IMR-90 (cell line): ENCODE measurements around the gene ZMYM2. TPM values are rescaled to one million over a fixed set of nuclear protein-coding genes. Genes with fewer than 3 reads are reported as not detected.

Source experiments
- ATAC-seq: fragments of 200-7000 bp; cut with Tn5 transposase; 2 replicates; pipeline ENCODE4 v1.9.1; 2020; ENCODE audit warnings: low read depth, mild to moderate bottlenecking, moderate library complexity
- BruUV-seq: library from RNA; stranded (reverse); fragments of 400-500 nt; replicated peaks from 2 replicates; lab custom pipeline; 2021; lab: Mats Ljungman, UMichigan
- CTCF ChIA-PET: fragments of 300-600 bp; formaldehyde crosslinking; extraction: SDS; loops from one replicate; lab custom pipeline; 2021; ENCODE audit warnings: antibody characterized with exemption; lab: Yijun Ruan, JAX
- POLR2A ChIA-PET: fragments of 300-600 bp; sonication (Branson Sonifier 250); formaldehyde crosslinking; loops from one replicate; lab custom pipeline; 2022; ENCODE audit warnings: antibody characterized with exemption; ENCODE audit not compliant: unreplicated experiment; lab: Charles Lee
- DNase-seq: peaks from one replicate; pipeline ENCODE4 v3.0.0; 2013
- H2AFZ ChIP-seq: replicated peaks from 2 replicates; pipeline ENCODE3; 2013; ENCODE audit warnings: low read length, mild to moderate bottlenecking; ENCODE audit not compliant: poor library complexity
- H2AK5ac ChIP-seq: 2 replicates; pipeline ENCODE4 v1.6.1; 2013; ENCODE audit warnings: low read depth, low read length, inconsistent platforms
- H2AK9ac ChIP-seq: replicated peaks from 2 replicates; pipeline ENCODE3; 2013; ENCODE audit warnings: mild to moderate bottlenecking, low read depth, low read length, moderate library complexity; ENCODE audit not compliant: poor library complexity
- H2BK120ac ChIP-seq: 2 replicates; pipeline ENCODE4 v1.6.1; 2013; ENCODE audit warnings: low read depth, low read length, inconsistent platforms
- H2BK15ac ChIP-seq: 3 replicates; pipeline ENCODE4 v1.6.1; 2013; ENCODE audit warnings: low read depth, low read length, inconsistent platforms
- H2BK20ac ChIP-seq: 2 replicates; pipeline ENCODE4 v1.6.1; 2013; ENCODE audit warnings: low read depth, mild to moderate bottlenecking, inconsistent platforms, low read length, moderate library complexity
- H2BK5ac ChIP-seq: 2 replicates; pipeline ENCODE4 v1.6.1; 2013; ENCODE audit warnings: mild to moderate bottlenecking, low read depth, low read length, inconsistent platforms; ENCODE audit not compliant: poor library complexity, severe bottlenecking
- H3K14ac ChIP-seq: replicated peaks from 2 replicates; pipeline ENCODE4 v1.6.1; 2013; ENCODE audit warnings: low read depth, low read length, inconsistent platforms
- H3K18ac ChIP-seq: 2 replicates; pipeline ENCODE4 v1.6.1; 2013; ENCODE audit warnings: low read depth, low read length, control low read depth
- H3K23ac ChIP-seq: 2 replicates; pipeline ENCODE4 v1.6.1; 2013; ENCODE audit warnings: low read depth, low read length, inconsistent platforms
- H3K27ac ChIP-seq: 2 replicates; pipeline ENCODE4 v1.5.1; 2013; ENCODE audit warnings: mild to moderate bottlenecking, control low read depth, low read length; ENCODE audit not compliant: insufficient read depth
- H3K27me3 ChIP-seq: 2 replicates; pipeline ENCODE4 v1.6.1; 2013; ENCODE audit warnings: low read length; ENCODE audit not compliant: control insufficient read depth, insufficient read depth
- H3K36me3 ChIP-seq: 2 replicates; pipeline ENCODE4 v1.6.1; 2013; ENCODE audit warnings: low read length, mixed read lengths; ENCODE audit not compliant: control insufficient read depth, insufficient read depth
- H3K4ac ChIP-seq: 2 replicates; pipeline ENCODE4 v1.6.1; 2013; ENCODE audit warnings: low read depth, low read length, inconsistent platforms
- H3K4me1 ChIP-seq: 2 replicates; pipeline ENCODE4 v1.6.1; 2013; ENCODE audit warnings: low read length, mixed read lengths; ENCODE audit not compliant: control insufficient read depth, insufficient read depth
- H3K4me2 ChIP-seq: 2 replicates; pipeline ENCODE4 v1.6.1; 2013; ENCODE audit warnings: low read depth, mild to moderate bottlenecking, control low read depth, low read length, moderate library complexity
- H3K4me3 ChIP-seq: 2 replicates; pipeline ENCODE4 v1.5.1; 2013; ENCODE audit warnings: low read depth, mild to moderate bottlenecking, control low read depth, low read length, moderate library complexity; ENCODE audit not compliant: insufficient read depth
- H3K56ac ChIP-seq: 2 replicates; pipeline ENCODE4 v1.6.1; 2013; ENCODE audit warnings: low read length, inconsistent platforms; ENCODE audit not compliant: insufficient read depth; ENCODE audit errors: extremely low read depth
- H3K79me1 ChIP-seq, 2 experiments: 2 replicates each; pipeline ENCODE4 v1.6.1; 2013; ENCODE audit warnings: low read length in 2 of 2, inconsistent platforms in 1 of 2, low read depth in 1 of 2
- H3K9ac ChIP-seq: 2 replicates; pipeline ENCODE4 v1.6.1; 2013; ENCODE audit warnings: low read depth, low read length, control low read depth
- H3K9me1 ChIP-seq: 2 replicates; pipeline ENCODE4 v1.6.1; 2013; ENCODE audit warnings: low read length, inconsistent platforms; ENCODE audit not compliant: insufficient read depth
- H3K9me3 ChIP-seq: 2 replicates; pipeline ENCODE4 v1.6.1; 2013; ENCODE audit warnings: low read length; ENCODE audit not compliant: control insufficient read depth, insufficient read depth
- H4K20me1 ChIP-seq: 2 replicates; pipeline ENCODE4 v1.6.1; 2013; ENCODE audit warnings: low read length, inconsistent platforms; ENCODE audit not compliant: insufficient read depth
- H4K5ac ChIP-seq: 2 replicates; pipeline ENCODE4 v1.6.1; 2013; ENCODE audit warnings: mild to moderate bottlenecking, low read depth, low read length, control low read depth
- H4K8ac ChIP-seq, 2 experiments: 2 replicates each; pipeline ENCODE4 v1.6.1; 2013; ENCODE audit warnings: low read depth in 2 of 2, low read length in 2 of 2, control low read depth in 1 of 2, inconsistent platforms in 1 of 2
- H4K91ac ChIP-seq: 2 replicates; pipeline ENCODE4 v1.6.1; 2013; ENCODE audit warnings: low read depth, low read length, inconsistent platforms; ENCODE audit not compliant: insufficient read depth
- RFX5 ChIP-seq: IDR thresholded peaks from 2 replicates; pipeline ENCODE4 v1.8.0; 2012; ENCODE audit warnings: low read depth, mild to moderate bottlenecking, low read length, moderate library complexity
- WGBS, 2 experiments: methylation state at CpG; one replicate each; pipeline versions ENCODE4 v1.1.5 to v1.1.7; 2013; ENCODE audit warnings: missing lambda C conversion rate in 2 of 2; ENCODE audit not compliant: insufficient read length in 1 of 2; ENCODE audit errors: extremely low coverage in 2 of 2; 5-methylcytosine and 5-hydroxymethylcytosine counted together
- dilution Hi-C: fragments of 300-500 bp; cut with HindIII; formaldehyde crosslinking; loops from one replicate; pipeline ENCODE4 v1.14.3; 2018; ENCODE audit warnings: low sequenced_read_pairs; ENCODE audit not compliant: unreplicated experiment
- in situ Hi-C: fragments of 300-500 bp; cut with MboI; formaldehyde crosslinking; loops from 3 replicates; pipeline ENCODE4 v1.14.3; 2019; ENCODE audit warnings: low sequenced_read_pairs, inconsistent platforms, mixed read lengths
- intact Hi-C: fragments of 100-400 bp; cut with micrococcal nuclease; formaldehyde crosslinking; loops from 2 replicates; pipeline ENCODE4 v1.10.0; 2022
- polyA plus RNA-seq, 3 experiments: library from polyadenylated mRNA; depleted of rRNA; stranded (reverse); fragments of >200 nt; gene quantifications; 2 replicates each; pipeline ENCODE4 v1.2.3, GENCODE V29; 2012; ENCODE audit warnings: low replicate concordance in 1 of 3
- total RNA-seq: library from RNA; depleted of rRNA; stranded (reverse); fragments of >200 nt; gene quantifications from 2 replicates; pipeline ENCODE4 v1.2.3, GENCODE V29; 2012

ZMYM2 gene
- total and polyA plus RNA-seq, 2 of the 4 experiments (the other 2 are of a cell fraction), result 15.7 to 51.1 TPM

- dilution Hi-C loops, result no loop called here
- no peaks in the 10 kb centered on the region for H3K9me3 ChIP-seq
- H4K20me1 ChIP-seq, result no peaks in the 10 kb centered on the region
- H2AFZ ChIP-seq, result no peak overlapping the region
- no peak overlapping the region for H4K91ac ChIP-seq
- ATAC-seq, result no peak
- H2BK120ac ChIP-seq, result no peak overlapping the region
- no peak for TF ChIP-seq RFX5
- no peak overlapping the region for H3K27ac ChIP-seq
- no peak overlapping the region for H4K8ac ChIP-seq
- no CpG with 5 or more reads among the region's 2 CpGs for WGBS, 2 experiments
- no peak overlapping the region for H2BK5ac ChIP-seq
- no TSS peak for BruUV-seq
- no peak overlapping the region for H3K4me3 ChIP-seq
- H3K56ac ChIP-seq, result no peak overlapping the region
- intact Hi-C loops, result no loop called here
- no peak overlapping the region for H2BK20ac ChIP-seq
- H3K23ac ChIP-seq, result no peak overlapping the region
- CTCF ChIA-PET, result no interaction called here
- H3K27me3 ChIP-seq, result no peaks in the 10 kb centered on the region
- H4K5ac ChIP-seq, result no peak overlapping the region
- in situ Hi-C loops, result no loop called here
- no peak overlapping the region for H2AK5ac ChIP-seq
- peaks cover 19% of the 10 kb centered on the region for H3K36me3 ChIP-seq
- no peaks in the 10 kb centered on the region for H3K4me1 ChIP-seq
- no peak overlapping the region for H2BK15ac ChIP-seq
- POLR2A ChIA-PET, result no interaction called here
- no peak overlapping the region for H3K14ac ChIP-seq
- no peak overlapping the region for H3K9ac ChIP-seq
- no peak overlapping the region for H3K4ac ChIP-seq
- no peak overlapping the region for H3K18ac ChIP-seq
- H3K79me1 ChIP-seq, result peaks cover 15 to 20% of the 10 kb centered on the region in 2 experiments
- H3K4me2 ChIP-seq, result no peak overlapping the region
- DNase-seq, result no peak
- H2AK9ac ChIP-seq, result no peak overlapping the region
- peaks cover 3% of the 10 kb centered on the region for H3K9me1 ChIP-seq
Measured at GRCh38 chr13:20053891-20054290, 95.4 kb downstream of the ZMYM2 start.
